Neural cell (in vitro differentiated cells): ENCODE results near the gene DPP9.

Experiments used
- EP300 ChIP-seq: fragments of 450-650 bp; conservative IDR thresholded peaks from 2 replicates; pipeline ENCODE4 v1.6.1; 2014; ENCODE audit warnings: antibody characterized with exemption, mild to moderate bottlenecking, moderate library complexity; ENCODE audit not compliant: poor library complexity, severe bottlenecking
- EZH2 ChIP-seq: fragments of 200-600, 300-800 bp; shearing (Covaris generic), sonication (generic); IDR thresholded peaks from 2 replicates; pipeline ENCODE4 v1.6.1; 2014; ENCODE audit warnings: antibody characterized with exemption, low read length, borderline replicate concordance, mild to moderate bottlenecking; ENCODE audit not compliant: insufficient read depth, poor library complexity, severe bottlenecking
- MXI1 ChIP-seq: fragments of 450-650 bp; conservative IDR thresholded peaks from 2 replicates; pipeline ENCODE4 v1.6.1; 2014; ENCODE audit warnings: antibody characterized with exemption, mild to moderate bottlenecking; ENCODE audit not compliant: poor library complexity, severe bottlenecking
- POLR2AphosphoS5 ChIP-seq: IDR thresholded peaks from 2 replicates; pipeline ENCODE4 v1.6.1; 2012
- RAD21 ChIP-seq: fragments of 450-650 bp; conservative IDR thresholded peaks from 2 replicates; pipeline ENCODE4 v1.6.1; 2014; ENCODE audit warnings: antibody characterized with exemption, mild to moderate bottlenecking, moderate library complexity
- SMC3 ChIP-seq: fragments of 450-650 bp; conservative IDR thresholded peaks from 2 replicates; pipeline ENCODE4 v1.6.1; 2014; ENCODE audit warnings: antibody characterized with exemption, mild to moderate bottlenecking, moderate library complexity; ENCODE audit not compliant: poor library complexity
- TAF1 ChIP-seq: IDR thresholded peaks from 2 replicates; pipeline ENCODE4 v1.6.1; 2012; ENCODE audit warnings: low read depth
- TF ChIP-seq, protein P1 (sequence below): IDR thresholded peaks from 2 replicates; pipeline ENCODE4 v1.6.1; 2012; ENCODE audit warnings: borderline replicate concordance
- TF ChIP-seq, protein P2 (sequence below): fragments of 450-650 bp; IDR thresholded peaks from 2 replicates; pipeline ENCODE4 v1.5.1; 2014; ENCODE audit warnings: antibody characterized with exemption, mild to moderate bottlenecking, moderate library complexity; ENCODE audit not compliant: poor library complexity, severe bottlenecking

DNA sequence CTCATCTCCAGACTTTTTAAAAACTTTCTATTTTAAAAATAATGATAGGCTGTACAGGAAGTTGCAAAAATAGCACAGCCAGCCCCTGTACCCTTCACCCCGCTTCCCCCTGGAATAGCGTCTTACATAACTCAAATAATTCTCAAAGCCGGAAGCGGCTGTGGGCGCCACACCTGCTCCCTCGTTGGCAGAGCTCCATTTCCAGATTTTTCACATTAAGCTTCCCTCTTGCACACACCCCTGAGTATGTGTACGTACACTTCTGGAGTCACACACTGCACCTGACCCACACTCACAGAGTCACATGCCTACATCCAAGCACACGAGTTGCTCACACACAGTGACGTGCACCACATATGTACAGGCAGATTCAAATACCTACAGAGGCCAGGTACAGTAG lies 24.9 kb upstream of the DPP9 start:
- TF ChIP-seq POLR2AphosphoS5 (no peak), MXI1 (no peak), EP300 (no peak), EZH2 (no peak), TAF1 (no peak), SMC3 (no peak), RAD21 (no peak)
- TF ChIP-seq, protein P1, sequence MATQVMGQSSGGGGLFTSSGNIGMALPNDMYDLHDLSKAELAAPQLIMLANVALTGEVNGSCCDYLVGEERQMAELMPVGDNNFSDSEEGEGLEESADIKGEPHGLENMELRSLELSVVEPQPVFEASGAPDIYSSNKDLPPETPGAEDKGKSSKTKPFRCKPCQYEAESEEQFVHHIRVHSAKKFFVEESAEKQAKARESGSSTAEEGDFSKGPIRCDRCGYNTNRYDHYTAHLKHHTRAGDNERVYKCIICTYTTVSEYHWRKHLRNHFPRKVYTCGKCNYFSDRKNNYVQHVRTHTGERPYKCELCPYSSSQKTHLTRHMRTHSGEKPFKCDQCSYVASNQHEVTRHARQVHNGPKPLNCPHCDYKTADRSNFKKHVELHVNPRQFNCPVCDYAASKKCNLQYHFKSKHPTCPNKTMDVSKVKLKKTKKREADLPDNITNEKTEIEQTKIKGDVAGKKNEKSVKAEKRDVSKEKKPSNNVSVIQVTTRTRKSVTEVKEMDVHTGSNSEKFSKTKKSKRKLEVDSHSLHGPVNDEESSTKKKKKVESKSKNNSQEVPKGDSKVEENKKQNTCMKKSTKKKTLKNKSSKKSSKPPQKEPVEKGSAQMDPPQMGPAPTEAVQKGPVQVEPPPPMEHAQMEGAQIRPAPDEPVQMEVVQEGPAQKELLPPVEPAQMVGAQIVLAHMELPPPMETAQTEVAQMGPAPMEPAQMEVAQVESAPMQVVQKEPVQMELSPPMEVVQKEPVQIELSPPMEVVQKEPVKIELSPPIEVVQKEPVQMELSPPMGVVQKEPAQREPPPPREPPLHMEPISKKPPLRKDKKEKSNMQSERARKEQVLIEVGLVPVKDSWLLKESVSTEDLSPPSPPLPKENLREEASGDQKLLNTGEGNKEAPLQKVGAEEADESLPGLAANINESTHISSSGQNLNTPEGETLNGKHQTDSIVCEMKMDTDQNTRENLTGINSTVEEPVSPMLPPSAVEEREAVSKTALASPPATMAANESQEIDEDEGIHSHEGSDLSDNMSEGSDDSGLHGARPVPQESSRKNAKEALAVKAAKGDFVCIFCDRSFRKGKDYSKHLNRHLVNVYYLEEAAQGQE: no peak
- TF ChIP-seq, protein P2, sequence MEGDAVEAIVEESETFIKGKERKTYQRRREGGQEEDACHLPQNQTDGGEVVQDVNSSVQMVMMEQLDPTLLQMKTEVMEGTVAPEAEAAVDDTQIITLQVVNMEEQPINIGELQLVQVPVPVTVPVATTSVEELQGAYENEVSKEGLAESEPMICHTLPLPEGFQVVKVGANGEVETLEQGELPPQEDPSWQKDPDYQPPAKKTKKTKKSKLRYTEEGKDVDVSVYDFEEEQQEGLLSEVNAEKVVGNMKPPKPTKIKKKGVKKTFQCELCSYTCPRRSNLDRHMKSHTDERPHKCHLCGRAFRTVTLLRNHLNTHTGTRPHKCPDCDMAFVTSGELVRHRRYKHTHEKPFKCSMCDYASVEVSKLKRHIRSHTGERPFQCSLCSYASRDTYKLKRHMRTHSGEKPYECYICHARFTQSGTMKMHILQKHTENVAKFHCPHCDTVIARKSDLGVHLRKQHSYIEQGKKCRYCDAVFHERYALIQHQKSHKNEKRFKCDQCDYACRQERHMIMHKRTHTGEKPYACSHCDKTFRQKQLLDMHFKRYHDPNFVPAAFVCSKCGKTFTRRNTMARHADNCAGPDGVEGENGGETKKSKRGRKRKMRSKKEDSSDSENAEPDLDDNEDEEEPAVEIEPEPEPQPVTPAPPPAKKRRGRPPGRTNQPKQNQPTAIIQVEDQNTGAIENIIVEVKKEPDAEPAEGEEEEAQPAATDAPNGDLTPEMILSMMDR: no peak
